KBM-7 (cell line): ENCODE results near the gene SCN11A.
A peak's percentile ranks its signal among the peaks of the same experiment; 100 is the strongest.

Source experiments
- DNase-seq: peaks from one replicate; pipeline ENCODE4 v3.0.0-alpha.2; 2015
- in situ Hi-C: fragments of 300-500 bp; cut with MboI; formaldehyde crosslinking; loops from 2 replicates; pipeline ENCODE4 v1.14.3; 2020; ENCODE audit warnings: low sequenced_read_pairs, low pct_unique_long_range_greater_than_20kb, mixed read lengths

SCN11A gene

DNA sequence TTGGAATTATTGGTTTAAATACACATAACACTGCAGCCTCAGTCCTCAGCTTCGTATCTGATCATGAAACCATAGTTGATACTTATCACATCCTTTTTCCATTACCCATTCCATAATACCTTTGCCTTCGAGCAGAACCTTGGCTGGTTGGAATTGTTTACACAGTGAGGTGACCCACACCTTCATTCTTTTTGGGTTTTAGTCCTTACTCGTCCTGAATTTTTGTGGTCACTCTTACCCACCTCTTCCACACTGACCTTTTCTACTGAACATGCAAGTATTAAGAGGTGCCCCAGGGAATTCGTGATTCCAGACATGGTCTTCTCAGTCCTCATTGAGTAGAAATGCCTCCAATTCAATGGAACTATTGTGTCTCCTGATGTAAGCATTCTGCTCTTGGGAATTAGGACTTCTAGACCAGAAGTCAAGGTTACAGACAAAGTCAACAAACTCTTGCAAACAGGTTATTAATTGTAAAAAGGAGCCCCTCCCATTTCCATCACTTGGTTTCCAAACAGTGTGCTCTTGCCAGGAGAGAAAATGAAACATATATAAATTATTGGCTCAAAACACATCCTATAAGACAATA, 37.7 kb downstream of the SCN11A start:
- no peak for DNase-seq
- in situ Hi-C loops, result no loop called here

DNA sequence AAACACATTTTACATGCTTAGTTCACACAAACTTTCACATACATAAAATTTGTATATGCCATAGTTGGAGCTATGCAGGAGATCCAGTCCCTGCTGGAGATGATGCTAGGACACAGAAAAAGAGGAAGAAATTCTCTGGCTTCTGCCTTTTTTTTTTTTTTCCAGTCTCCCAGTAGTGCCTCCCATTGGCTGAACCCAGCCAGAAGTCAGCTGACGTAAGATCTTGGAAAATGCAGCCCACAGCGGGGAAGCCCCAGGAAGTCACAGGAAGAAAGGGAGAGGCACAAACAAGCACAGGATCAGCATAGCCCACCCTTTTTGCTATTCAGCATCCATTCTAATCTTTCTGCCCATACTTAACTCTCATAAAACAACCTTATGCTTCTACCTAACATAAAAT, 38.5 kb downstream of the SCN11A start:
- peak; percentile 33 for DNase-seq
- in situ Hi-C loops, result no loop called here

DNA sequence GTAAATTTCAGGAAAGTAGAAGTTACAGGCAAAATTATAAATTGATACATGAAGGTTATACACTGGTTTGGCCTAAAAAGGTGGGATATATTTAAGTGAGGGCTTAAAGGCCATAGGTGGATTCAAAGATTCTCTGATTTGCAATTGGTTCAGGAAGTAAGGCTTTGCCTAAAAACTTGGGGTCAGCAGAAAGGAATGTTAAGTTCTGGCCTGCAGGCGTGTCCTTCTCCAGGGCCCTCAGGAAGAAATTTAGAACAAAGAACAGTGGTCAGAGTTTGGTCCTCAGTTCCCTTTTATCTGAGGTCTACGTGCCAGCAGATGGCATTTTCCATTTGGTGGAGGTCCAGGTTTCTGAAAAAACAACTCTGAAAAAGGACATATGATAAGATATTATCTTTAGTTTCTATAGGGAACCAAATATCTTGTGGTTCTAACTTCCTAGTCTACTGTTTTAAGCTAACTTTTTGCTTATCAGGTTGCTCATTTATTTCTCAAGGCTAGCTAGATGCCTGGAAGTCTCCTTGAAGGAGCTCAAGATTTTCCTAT, 40.5 kb downstream of the SCN11A start:
- in situ Hi-C loops, result no loop called here
- peak; percentile 14 for DNase-seq

DNA sequence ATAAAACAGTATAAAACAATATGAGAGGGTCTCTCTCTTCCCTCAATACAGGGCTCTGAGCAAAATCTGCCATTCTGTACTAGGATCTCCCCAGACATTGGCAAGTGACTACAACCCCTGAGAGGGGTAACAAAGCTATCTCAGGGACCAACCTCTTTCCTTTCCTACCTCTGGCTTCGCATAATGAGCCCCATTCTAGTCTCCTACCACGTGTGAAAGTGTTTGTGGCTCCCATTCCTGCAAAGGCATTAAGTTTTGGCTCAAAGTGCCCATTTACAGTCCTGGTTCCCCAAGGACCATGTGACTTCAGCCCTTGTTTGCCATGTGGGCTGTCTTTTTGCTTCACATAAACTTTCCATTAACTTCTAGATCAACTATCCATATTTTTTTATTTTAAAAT, 46.4 kb downstream of the SCN11A start:
- in situ Hi-C loops, result no loop called here

More for the DNA sequence above, 46.4 kb downstream of the SCN11A start:
- DNase-seq, result no peak
